NCI-H345 treated with DMSO at 0.1 percent for 48 hours (cell line): ENCODE data around the gene MECP2.

ENCODE experiments used
- DNase-seq: peaks from one replicate; lab custom pipeline; 2025; ENCODE audit not compliant: unreplicated experiment; lab: John Stamatoyannopoulos, UW

MECP2 gene

DNA sequence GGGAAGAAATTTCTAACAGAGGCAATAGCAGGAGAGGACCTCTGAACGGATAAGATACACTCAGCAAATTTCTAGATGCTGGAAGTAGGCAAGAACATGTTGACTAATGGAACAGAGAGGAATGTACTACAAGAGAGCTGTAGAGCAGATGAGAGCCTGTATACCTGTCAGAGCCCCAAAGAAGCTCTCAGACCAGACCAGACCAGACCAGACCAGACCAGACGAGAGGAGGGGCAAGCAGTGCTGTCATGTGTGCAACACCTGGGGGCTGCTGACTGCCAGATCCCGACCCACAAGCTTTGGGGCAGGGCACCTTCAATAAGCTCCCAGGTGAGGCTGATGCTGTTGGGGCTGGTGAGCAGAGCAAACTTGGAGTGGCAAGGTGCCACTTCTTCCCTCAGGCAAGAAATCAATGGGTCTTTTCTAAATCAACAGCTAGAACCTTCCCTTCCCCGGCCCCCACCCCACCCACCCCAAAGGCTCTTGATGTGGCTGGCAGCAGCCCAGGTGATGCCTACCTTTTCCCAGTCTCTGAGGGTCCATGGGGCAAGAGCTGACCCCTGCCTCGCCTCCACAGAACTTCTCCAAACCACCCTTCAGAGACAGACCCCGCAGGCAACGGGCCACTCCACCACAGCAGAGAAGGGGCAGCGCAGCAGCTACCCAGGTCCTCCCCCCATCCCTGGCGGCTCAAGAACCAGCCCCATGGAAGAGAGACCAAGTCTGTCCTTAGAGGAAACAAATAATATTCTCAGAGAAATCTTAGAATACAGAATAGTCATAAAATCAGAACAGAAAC lies 32.7 kb downstream of the MECP2 start:
- DNase-seq = no peak

DNA sequence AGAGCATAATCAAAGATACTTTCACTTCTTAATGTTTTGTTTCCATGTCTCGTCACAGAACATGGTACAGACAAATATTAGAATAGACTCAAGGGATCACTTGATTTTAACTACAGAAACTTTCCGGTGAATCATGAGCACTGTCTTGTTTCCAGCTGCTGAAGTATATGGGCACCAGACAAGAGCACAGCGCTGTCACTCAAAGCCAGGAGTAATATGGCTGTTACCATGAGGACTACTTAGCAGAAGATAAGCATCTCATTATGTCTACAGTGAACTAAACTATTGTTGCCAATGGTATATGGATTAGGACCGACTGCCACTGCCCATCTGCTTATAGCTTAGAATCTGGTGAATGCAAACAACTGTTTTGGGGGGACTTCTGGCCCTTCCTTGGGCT lies 34.3 kb downstream of the MECP2 start:
- DNase-seq = no peak

DNA sequence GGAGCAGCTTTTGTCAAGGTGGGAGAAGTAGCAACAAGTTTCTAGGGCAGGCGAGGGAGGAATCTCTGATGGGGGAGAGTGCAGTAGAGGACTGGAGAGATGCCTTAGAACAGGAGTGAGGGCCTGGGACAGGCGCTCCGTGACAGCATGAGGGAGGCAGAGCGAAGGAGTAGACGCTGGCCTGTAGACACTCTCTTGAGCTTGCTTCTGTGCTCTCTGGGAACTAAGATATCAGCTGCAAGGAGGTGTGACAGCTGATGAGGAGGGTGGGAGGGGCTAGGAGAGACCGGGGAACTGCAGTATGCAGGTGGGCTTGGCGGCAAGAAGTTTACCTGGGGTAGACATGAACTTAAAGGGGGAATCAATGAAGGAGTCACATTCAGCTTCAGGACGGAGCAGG lies 35.7 kb downstream of the MECP2 start:
- no peak for DNase-seq

DNA sequence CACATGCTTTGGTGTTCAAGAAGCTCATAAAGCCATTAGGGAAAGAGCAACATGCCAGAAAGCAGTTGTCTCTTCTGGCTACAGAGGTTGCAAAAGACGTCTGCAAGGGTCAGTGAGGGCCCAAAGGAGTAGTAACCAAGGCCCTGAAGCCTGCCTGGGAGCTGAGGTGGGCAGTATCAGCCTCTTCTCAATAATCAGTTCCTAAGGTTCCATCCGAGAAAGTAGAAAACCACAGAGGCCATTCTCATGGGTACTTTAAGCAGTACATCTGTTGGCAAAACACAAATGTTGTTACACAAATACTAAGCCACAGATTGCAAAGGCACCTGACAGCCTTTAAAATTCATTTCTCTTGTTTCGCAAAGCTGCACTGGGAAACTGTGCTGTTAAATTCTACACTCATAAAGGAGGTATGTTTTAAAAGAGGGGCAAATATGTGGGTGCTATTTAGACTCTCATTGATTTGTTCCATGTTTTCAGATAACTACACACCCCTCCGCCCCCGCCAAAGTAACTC lies 37.7 kb downstream of the MECP2 start:
- DNase-seq = no peak

DNA sequence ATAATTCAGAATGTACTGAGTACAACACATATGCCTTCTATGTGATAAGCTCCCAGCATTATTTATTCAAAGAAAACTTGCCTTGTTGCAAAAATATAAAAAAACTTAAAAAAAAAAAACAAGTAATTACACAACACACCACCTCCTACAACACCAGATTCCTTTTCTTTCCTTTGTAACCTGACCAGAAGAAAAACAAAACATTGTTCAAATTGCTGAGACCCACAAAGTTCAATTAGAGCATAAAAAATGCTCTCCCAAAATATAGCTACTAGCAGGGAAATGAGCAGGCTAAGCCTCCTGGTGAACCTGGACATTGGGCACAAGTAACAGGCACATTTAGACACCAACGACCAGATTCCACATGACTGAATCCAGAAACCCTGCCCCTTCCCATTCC lies 38.3 kb downstream of the MECP2 start:
- no peak for DNase-seq

DNA sequence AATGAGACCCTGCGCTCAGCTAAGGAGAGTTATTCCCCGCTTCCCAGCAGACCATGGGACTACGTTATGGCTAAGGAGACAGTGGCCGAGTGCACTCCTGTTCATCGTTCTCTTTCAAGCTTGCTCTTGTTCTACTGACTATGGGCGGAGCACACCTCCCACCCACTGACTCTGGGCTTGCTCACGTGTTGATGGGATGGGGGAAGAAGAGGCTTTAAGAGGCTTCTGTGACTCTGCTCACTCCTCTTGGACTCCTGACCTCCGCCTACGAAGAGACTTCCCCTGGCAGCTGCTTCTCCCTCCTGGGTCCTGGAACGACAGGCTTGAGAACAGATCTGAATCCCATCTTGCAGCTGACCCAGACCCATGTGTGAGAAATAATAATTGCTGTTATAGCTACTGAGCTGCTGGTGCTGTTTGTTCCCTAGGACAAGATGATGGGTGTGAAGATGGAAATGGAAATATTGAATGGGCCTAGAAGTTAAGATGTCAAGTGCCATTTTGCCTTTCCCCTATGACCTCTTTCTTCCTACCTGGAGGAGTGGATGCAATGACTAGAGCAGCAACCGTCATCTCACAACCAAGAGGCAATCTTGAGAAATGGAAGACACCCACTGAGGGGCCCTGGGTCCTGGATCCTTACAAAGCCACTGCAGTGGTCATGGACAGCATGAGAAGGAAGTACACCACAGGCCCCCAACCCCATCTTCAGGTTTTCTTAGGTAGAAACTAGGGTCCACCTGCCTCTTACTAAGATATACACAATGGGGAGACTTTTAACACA lies 39.1 kb downstream of the MECP2 start:
- DNase-seq = no peak

DNA sequence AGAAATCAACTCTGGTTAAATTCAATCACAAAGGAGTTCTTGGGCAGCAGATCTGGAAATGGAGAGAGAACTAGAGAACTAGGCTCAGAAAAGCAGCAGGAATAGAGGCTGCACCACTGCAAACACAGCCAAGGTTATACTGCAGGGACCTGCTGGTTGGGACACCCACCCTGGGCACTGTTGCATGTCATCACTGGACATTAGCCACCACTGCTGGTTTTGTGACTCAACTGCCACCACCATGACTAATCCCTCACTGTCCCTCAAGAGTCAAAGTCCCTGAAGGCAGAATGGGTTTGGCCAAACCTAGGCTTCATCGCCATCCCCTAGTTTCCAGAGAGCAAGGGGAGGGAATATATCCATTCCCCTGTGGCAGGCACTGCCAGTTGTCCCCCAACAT lies 39.7 kb downstream of the MECP2 start:
- no peak for DNase-seq

DNA sequence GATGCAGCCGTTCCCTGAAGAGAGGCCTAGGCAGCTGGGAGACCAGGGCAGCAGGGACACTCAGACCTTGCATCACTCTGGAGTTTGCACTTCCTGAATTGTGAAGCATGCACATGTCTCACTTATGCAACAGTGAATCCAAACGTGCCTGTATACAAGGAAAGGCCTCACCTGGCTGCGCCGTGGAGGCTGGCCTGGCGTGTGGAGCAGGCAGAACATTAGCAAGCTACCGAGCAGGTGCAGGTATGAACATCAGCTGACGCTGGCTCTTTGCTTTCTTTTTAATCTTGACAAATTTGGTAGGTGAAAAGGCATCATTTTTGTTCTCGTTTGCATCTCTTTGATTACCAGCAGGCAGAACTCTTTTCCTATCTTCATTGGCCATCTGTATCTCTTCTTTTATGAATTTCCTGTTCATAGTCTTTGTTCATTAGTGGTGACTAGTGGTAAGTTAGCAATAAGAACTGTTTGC lies 40.7 kb downstream of the MECP2 start:
- DNase-seq = no peak

DNA sequence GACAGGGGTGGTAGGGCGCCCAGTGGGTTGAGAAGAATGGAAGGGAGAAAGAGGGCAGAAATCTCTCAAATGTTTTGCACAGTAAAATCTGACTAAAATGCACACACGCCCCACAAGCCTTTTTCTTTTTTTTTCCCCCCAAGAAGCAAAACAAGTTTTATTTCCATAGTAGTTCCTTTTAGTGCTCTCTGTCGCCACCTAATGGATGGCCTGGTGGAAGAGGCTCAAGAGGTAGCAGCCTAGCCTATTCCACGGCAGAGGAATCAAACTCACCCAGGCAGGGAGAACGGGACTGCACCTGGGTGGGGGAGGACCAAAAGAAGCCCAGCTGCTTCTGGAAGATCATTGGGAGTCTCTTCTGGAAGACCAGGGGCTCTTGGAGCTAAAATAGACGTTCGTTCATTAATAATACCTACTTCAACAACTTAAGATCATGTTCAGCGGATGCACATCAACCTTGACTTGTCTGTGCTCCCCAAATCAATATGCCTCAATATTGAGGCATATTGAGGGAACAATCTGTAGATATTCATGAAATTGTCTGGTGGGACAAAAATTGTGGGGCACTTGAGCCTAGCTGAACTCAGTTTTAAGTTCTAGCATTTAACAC lies 46.2 kb downstream of the MECP2 start:
- no peak for DNase-seq

DNA sequence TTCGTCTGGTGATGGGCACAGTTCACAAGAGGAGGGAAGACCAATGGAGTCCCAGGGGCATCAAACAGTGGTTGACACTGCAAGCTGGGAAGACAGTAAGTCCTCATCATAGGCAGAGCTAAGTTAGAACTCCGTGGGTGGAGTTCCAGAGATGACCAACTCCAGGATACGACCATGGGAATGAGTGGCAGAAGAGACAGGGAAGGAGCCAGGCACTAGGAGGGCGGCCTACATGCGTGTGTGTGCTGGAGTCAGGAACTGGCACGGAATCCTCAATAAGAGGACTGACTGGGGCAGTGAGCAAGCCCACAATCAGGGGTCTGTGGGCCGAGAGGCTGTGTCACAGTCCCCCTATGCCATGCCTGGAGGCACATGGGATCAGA lies 47.4 kb downstream of the MECP2 start:
- DNase-seq = no peak

DNA sequence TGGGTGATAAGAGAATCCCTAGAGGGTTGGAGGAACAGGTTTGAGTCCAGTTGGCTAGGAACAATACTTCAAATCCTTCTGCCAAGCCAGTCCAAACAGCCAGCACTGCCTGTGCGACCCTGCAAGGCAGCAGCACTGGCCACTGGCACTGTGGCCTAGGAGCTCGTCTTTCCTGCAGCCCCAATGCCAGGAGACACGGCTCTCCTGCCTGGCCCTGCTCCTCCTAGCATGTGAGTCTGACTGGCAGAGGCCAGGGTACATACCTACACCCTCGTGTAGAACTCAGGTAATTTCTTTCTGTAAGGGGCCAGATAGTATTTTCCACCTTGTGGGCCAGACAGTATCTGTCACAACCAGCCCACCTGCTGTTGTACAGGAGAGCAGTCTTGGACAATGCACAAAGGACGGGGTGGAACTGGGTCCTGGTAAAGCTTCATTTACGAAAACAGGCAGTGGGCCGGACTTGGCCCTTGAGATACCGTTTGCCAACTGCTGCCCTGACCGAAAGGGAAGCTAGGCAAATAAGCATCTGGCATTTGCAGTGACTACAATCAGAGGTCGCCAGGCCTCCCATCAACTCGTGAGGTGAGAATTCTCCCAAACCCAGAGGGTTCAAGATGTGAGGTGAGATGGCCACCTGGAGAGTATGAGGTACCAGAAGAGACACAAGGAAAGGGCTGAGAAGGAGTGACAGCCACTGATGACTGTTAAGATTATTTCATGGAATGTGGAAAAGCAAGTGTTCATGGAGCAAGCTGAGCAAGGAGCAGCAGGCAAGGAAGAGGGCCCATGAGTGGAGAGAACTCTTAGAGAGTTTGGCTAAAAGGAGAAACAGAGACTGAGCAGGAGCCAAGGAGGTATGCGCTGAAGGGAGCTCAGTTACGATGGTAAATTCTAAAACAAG lies 48.1 kb downstream of the MECP2 start:
- DNase-seq = no peak

DNA sequence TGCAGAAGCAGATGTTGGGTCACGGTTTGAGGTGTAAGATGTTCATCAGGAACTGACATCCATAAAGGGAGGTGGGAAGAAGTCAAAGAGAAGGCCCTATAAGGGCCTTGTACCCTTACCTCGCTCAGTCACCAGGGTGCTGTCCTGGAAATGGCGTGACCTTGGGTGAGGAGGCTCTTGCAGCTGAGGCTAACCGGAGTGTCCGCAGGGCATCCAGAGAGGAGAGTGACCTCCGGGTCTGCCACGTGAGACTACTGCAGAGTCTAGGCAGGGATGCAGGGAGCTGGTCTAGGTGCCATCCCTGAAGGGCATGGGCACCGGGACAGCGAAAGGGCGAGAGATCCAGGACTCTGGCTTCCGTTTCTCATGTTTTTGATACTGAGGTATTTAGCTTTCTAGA lies 49.1 kb downstream of the MECP2 start:
- no peak for DNase-seq

DNA sequence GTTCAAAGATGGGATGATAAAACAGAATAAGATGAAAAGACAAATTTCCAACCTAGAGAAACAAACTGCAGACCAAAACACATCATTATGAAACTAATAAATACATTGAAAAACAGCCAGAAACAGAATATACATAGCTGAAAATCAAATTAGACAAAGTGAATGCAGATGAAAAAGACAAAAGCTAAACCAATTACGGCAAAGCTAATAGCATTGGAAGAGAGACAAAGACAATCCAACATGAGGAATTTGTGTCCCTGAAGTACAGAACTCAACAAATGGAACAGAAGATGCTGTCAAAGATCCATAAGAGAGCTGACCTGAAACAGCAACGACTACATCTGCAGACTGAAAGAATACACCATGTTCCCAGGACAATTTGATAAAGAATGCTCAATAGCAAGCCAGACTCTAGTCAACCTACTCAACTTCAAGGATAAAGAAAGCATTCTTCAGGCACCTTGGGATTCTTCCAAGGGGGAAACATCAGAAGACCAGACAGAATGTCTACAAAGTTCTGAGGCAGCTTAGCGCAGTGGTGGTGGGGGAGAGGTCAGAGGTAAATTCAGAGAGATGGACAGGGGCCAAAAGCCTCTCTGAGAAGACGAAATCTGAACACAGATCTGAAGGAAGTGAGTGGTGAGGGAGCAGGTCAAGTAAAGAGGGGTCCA lies 50.4 kb downstream of the MECP2 start:
- DNase-seq = no peak

DNA sequence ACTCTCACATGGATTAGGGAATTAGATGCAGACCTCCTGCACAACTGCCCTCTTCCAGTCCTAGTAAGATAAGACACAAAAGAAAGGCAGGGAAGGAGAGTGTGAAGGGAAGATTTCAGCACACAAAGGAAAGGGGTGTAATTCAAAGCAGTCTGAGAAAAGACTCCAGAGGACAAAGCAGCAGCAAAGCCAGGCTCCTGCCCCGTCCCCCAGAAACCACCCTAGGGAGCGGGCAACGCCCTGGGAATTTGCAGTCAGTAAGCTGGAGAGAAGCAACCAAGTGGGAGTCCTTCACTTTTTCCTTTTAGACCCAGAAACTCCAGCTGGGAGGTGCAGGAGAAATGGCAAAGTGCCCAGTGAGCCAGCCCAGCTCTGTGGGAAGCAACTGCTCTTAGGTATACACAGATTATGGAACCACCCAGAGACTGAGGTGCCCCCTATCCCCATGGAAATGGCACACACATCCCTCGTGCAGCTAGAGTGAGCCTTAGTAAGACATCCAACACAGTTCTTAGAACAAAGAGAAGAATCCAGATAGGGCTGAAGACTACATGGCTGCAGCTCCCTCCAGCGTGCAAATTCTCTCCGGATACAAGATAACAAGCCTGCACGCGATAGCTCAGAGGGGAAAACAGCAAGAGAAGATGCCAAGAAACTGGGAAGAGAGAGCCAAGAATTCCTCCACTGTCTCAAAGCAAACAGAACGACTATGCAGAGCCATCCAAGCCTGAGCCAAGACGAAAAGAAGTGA lies 51.3 kb downstream of the MECP2 start:
- DNase-seq = peak; percentile 48

DNA sequence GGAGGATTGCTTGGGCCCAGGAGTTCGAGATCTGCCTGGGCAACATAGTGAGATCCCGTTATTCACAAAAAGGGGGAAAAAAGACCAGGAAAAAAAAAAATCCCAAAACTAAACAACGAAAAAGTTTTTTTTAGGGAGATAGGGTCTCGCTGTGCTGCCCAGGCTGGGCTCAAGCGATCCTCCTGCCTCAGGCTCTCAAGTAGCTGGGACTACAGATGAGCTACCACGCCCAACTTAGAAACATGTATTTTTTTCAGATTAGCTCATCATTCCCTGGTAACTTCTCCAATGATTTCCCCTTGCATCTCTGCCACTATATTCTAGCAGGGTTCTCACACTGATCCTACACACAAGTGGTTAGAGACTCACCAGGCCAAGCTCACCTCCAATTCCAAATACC lies 53.4 kb downstream of the MECP2 start:
- no peak for DNase-seq

DNA sequence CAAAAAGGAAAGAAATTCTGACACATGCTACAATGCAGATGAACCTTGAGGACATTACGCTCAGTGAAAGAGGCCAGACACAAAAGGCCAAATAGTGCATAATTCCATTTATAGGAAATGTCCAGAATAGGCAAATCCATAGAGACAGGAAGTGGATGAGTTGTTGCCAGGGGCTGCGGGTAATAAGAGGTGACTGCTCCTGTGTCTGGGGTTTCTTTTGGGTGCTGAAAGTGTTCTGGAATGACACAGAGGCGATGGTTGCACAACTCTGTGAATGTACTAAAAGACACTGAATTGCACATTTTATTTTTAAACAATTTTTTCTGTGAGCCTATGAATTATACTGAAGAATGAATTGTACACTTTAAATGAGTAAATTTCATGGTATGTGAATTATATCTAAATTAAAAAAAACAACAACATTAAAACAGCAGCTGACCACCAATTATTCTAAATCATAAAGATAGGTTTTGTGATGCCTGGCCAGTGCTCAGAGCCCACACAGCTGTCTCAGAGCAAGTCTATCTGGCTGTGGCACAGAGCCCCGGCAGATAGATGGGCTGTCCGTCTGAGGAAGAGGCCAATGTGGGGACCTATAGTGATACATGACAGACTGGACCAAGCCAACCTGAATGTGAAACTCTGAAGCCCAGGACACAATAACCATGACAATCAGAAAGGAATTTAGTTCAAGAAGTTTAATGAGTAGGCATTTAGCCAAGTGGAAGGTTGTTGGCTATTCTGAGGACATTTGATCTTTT lies 54.3 kb downstream of the MECP2 start:
- DNase-seq = no peak

DNA sequence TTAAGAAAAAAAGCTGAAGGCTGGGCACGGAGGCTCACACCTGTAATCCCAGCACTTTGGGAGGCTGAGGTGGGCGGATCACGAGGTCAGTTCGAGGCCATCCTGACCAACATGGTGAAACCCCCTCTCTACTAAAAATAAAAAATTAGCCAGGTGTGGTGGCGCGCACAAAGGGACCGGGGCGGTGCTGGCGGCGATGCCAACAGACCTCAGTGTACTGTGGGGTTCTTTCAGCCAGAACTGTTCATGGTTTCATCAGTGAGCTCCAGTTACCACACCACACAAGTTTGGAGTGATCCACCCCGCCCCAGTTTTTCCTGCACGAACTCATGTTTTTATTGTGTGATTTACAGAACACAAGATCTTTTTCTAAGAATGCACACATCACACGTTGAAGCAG lies 56.7 kb downstream of the MECP2 start:
- no peak for DNase-seq

DNA sequence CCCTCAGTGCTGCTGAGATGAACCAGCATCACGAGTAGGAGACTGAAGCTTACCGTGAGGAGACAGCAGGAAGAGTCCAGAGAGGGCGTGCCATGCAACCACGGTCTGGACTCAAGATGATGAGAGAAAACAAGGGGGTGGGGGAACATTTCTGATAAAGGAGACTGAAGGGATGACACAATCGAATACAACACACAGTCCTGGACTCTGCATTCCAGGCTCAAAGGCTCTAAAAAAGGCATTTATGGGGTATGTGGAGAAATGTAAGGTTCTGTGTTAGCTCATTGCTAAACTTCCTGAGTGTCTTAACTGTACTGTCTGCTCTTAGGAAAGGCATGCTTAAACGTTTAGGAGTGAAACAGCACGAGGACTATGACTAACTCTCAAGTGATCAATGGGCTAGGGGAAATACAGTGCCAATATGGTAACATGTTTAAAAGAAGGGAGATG lies 57.2 kb downstream of the MECP2 start:
- no peak for DNase-seq

DNA sequence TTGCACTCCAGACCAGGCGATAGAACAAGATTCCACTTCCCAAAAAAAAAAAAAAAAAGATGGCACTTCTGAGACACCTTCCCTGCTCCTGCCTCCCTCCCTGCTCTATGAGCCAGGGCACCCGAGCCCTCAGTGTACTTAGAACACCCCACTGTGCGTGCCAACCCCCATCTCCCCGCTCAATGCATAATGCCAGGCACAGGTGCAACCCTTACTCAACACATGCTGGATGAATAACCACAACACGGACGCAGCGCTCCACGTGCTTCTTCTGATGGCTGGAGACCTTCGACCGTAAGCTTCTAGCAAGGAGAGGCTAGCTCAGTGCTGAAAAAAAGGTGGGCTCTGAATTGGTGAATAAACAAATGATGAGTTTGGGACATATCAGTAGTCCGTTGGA lies 57.9 kb downstream of the MECP2 start:
- DNase-seq = no peak
